K562 (cell line): ENCODE measurements around the gene UQCRHL. TPM values are rescaled to one million over a fixed set of nuclear protein-coding genes. Genes with fewer than 3 reads are reported as not detected.

ENCODE experiments used
- CBFA2T3 ChIP-seq: fragments of 450-650 bp; IDR thresholded peaks from 2 replicates; pipeline ENCODE4 v1.6.1; 2017
- ELF4 ChIP-seq: fragments of 450-650 bp; formaldehyde crosslinking; IDR thresholded peaks from 2 replicates; pipeline ENCODE4 v1.4.0; 2022; ENCODE audit warnings: missing genetic modification characterization
- ETV1 ChIP-seq: fragments of 450-650 bp; conservative IDR thresholded peaks from 2 replicates; pipeline ENCODE4 v1.6.1; 2016; ENCODE audit warnings: missing genetic modification characterization, control low read depth, low read depth, missing compliant biosample characterization
- FOXM1 ChIP-seq, 2 experiments: fragments of 450-650 bp in 1 of 2; sonication (generic) in 1 of 2; formaldehyde crosslinking in 1 of 2; IDR thresholded peaks; 2 replicates each; pipeline versions ENCODE4 v1.6.1 to v1.9.0; 2017 to 2022; ENCODE audit warnings: low read depth in 2 of 2, mild to moderate bottlenecking in 2 of 2, missing genetic modification reagents in 1 of 2, moderate library complexity in 1 of 2
- MTA3 ChIP-seq: fragments of 450-650 bp; formaldehyde crosslinking; IDR thresholded peaks from 2 replicates; pipeline ENCODE4 v1.6.1; 2017; ENCODE audit warnings: mild to moderate bottlenecking, borderline replicate concordance
- NFXL1 ChIP-seq: fragments of 450-650 bp; formaldehyde crosslinking; IDR thresholded peaks from 2 replicates; pipeline ENCODE4 v1.4.0; 2021; ENCODE audit warnings: mild to moderate bottlenecking
- PCBP1 ChIP-seq: fragments of 200-400 bp; formaldehyde crosslinking; IDR thresholded peaks from 2 replicates; pipeline ENCODE4 v1.6.1; 2018; ENCODE audit warnings: mild to moderate bottlenecking, low read depth, low read length; ENCODE audit not compliant: poor library complexity, severe bottlenecking
- RFX1 ChIP-seq: fragments of 450-650 bp; IDR thresholded peaks from 2 replicates; pipeline ENCODE4 v1.6.1; 2016; ENCODE audit warnings: mild to moderate bottlenecking, moderate library complexity
- TAF1 ChIP-seq: IDR thresholded peaks from 2 replicates; pipeline ENCODE4 v1.6.1; 2011; ENCODE audit warnings: mild to moderate bottlenecking, low read length, moderate library complexity; ENCODE audit not compliant: insufficient read depth, control insufficient read depth, severe bottlenecking; ENCODE audit errors: extremely low read depth
- TAF7 ChIP-seq: fragments of 450-650 bp; IDR thresholded peaks from 2 replicates; pipeline ENCODE4 v1.6.1; 2016; ENCODE audit warnings: missing genetic modification characterization, missing compliant biosample characterization
- TCF7L2 ChIP-seq: fragments of 150-350 bp; IDR thresholded peaks from 2 replicates; pipeline ENCODE4 v1.6.1; 2016; ENCODE audit warnings: low read depth, mild to moderate bottlenecking, low read length, moderate library complexity
- YY1 ChIP-seq, 3 experiments: IDR thresholded peaks; 2 replicates each; pipeline ENCODE4 v1.6.1; 2011; ENCODE audit warnings: low read length in 2 of 3, mild to moderate bottlenecking in 2 of 3, moderate library complexity in 2 of 3, borderline replicate concordance in 1 of 3, control low read depth in 1 of 3, low read depth in 1 of 3; ENCODE audit not compliant: insufficient read depth in 3 of 3, insufficient replicate concordance in 2 of 3, control insufficient read depth in 1 of 3, insufficient read length in 1 of 3; ENCODE audit errors: extremely low read depth in 1 of 3
- ZC3H4 ChIP-seq: sonication (generic); formaldehyde crosslinking; IDR thresholded peaks from 2 replicates; pipeline ENCODE4 v1.9.0; 2021; ENCODE audit warnings: missing genetic modification reagents, borderline replicate concordance
- ZNF253 ChIP-seq: fragments of 250-450 bp; sonication (Bioruptor Pico); conservative IDR thresholded peaks from 2 replicates; pipeline ENCODE4 v1.6.1; 2021; ENCODE audit warnings: mild to moderate bottlenecking
- polyA plus RNA-seq, 8 experiments: library from polyadenylated mRNA; depleted of rRNA in 4 of 8; stranded (reverse) in 5 of 8; unstranded in 3 of 8; fragments of >200 nt; fragmentation: Nextera tagmentation in 2 of 8; fragmentation: Illumina TruSeq in 1 of 8; extraction: Ambion mirVana in 2 of 8; extraction: Trizol in 1 of 8; gene quantifications; 2 replicates each; pipeline versions ENCODE4 v1.2.1 to v1.2.3, GENCODE V29; 2011 to 2014; ENCODE audit warnings: inconsistent platforms in 1 of 8, missing spikeins in 1 of 8
- total RNA-seq, 7 experiments: library from RNA; depleted of rRNA in 6 of 7; stranded (reverse); fragments of >200 nt in 6 of 7; fragmentation: Illumina TruSeq in 2 of 7; extraction: Trizol in 2 of 7; gene quantifications; 2 replicates each; pipeline versions ENCODE4 v1.2.1 to v1.2.3, GENCODE V29; 2011 to 2021; ENCODE audit warnings: low replicate concordance in 1 of 7
- TF ChIP-seq, protein P1 (sequence below): sonication (generic); formaldehyde crosslinking; IDR thresholded peaks from 2 replicates; pipeline ENCODE4 v1.9.0; 2022; ENCODE audit warnings: mild to moderate bottlenecking, missing genetic modification reagents
- TF ChIP-seq, protein P2 (sequence below): fragments of 250-450 bp; sonication (Bioruptor Pico); IDR thresholded peaks from 2 replicates; pipeline ENCODE4 v1.5.0; 2021; ENCODE audit warnings: mild to moderate bottlenecking, moderate library complexity
- TF ChIP-seq, protein P3 (sequence below): fragments of 200-800 bp; sonication (Bioruptor generic); IDR thresholded peaks from 2 replicates; pipeline ENCODE4 v1.6.1; 2017; ENCODE audit warnings: missing genetic modification characterization, missing compliant biosample characterization
- TF ChIP-seq, protein P4 (sequence below): IDR thresholded peaks from 2 replicates; pipeline ENCODE4 v1.6.1; 2012; ENCODE audit warnings: low read depth, low read length, improper control_type of control experiment, borderline replicate concordance

UQCRHL gene
- total and polyA plus RNA-seq, 9 of the 15 experiments (the other 6 are each of a cell fraction or from before 2014, with no cell fraction given) = 5.1 to 41.3 (median 21.8) TPM

DNA sequence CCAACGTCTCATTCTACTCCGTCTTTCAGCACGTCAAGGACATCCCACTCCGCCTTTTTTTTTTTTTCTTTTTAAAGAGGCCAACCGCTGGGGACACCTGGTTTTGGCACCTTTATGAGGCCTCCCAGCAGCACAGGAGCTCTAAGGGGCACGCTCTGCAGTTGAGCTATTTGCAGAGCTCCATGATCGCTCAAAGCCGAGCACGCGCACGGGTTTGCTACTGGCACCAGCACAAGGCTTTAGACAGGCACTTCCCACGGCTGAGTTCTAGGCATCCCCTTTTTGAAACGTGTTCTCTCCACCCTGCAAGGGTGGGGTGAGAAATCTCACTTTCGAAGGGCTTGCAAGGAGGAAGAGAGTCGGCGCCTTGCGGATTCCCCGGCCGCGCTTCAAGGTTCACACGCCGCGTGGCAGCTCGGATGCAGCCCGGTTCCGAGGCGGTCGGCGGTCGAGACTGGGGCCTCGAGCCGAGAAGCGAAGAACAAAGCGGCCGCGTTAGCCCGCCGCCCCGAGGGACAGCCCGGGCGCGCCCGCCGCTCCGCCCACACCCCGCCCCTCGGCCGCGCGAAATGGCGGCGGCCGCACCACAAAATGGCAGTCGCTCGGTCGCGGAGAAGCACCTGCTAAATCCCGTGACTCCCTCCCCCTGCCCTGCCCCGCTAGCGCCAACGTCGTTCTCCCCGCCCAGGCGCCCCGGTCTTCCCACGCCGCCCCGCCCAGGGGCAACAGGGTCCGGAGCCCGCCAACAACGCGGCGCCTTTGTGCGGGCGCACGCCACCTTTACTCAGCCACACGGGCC is 27.2 kb upstream of the UQCRHL start (continued):
- peak; percentile 93 for TF ChIP-seq PCBP1
- TF ChIP-seq YY1 (IDR thresholded peaks at IDR 0.05; ENCODE audit: borderline replicate concordance in 1 of 3, control insufficient read depth in 1 of 3, extremely low read depth in 1 of 3, insufficient read depth in 3 of 3, insufficient read length in 1 of 3, insufficient replicate concordance in 2 of 3, low read depth in 1 of 3, low read length in 2 of 3) = peak; percentile 99 to 100 (median 100)
- TF ChIP-seq NFXL1 (CRISPR knock-in tag) = peak; percentile 72; the same call in 1 of the 2 replicates
- TF ChIP-seq FOXM1 (IDR thresholded peaks at IDR 0.05; ENCODE audit: low read depth) = peak; percentile 41; the same call in 1 of the 2 replicates
- TF ChIP-seq FOXM1 (CRISPR knock-in tag; IDR thresholded peaks at IDR 0.05; ENCODE audit: low read depth) = no peak; the same call in 1 of the 2 replicates
- TF ChIP-seq, protein P1, sequence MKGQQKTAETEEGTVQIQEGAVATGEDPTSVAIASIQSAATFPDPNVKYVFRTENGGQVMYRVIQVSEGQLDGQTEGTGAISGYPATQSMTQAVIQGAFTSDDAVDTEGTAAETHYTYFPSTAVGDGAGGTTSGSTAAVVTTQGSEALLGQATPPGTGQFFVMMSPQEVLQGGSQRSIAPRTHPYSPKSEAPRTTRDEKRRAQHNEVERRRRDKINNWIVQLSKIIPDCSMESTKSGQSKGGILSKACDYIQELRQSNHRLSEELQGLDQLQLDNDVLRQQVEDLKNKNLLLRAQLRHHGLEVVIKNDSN = no peak
- TF ChIP-seq TCF7L2 = peak; percentile 56; the same call in 1 of the 2 replicates
- TF ChIP-seq, protein P2, sequence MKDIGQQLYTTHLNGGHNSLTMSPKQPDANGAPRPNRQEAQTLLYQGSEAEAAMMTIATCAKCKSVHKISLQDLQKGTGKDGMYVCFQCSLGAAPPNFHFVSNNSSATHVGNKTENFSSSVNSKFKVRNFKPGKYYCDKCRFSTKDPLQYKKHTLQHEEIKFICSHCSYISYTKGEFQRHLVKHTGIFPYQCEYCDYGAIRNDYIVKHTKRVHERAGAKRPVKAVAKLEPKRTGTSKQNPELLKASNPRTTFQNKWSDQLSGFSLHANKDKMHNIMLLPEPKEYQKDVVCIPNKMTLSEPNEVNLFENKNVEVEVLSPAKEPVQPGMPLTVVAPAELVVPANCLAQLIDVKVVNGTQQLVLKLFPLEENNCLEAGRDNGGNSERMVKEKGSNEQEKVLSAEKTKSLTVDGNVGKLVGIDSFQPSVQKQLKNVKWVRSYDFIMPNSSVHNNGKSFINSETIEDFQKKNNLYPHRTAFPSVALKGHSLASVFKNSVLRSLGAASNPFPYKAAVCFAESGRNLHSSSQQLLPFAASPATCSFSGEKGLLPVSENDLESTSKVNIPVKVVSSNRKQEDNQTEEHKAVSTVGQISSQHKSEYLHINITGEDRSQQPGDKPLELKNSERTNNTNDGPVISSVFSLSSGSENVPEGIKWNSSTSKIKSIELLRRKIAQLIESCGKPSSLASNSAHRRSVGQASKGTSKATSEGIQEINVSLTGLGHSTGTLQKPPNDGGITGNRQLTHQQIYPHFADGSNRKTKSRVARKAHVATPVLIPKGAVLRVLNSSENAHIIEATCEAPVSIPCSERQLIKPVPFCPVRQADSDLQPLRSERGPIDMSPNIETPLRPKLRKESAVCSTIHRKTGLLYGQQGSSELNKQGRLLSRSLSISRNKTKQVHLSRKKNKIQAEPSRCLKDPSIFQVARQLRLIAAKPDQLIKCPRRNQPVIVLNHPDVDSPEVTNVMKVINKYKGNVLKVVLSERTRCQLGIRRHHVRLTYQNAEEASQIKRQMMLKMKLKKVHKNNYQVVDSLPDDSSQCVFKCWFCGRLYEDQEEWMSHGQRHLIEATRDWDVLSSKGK = no peak
- TF ChIP-seq TAF1 = peak; percentile 90
- TF ChIP-seq, protein P3, sequence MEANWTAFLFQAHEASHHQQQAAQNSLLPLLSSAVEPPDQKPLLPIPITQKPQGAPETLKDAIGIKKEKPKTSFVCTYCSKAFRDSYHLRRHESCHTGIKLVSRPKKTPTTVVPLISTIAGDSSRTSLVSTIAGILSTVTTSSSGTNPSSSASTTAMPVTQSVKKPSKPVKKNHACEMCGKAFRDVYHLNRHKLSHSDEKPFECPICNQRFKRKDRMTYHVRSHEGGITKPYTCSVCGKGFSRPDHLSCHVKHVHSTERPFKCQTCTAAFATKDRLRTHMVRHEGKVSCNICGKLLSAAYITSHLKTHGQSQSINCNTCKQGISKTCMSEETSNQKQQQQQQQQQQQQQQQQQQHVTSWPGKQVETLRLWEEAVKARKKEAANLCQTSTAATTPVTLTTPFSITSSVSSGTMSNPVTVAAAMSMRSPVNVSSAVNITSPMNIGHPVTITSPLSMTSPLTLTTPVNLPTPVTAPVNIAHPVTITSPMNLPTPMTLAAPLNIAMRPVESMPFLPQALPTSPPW (CRISPR knock-in tag) = peak; percentile 94
- TF ChIP-seq, protein P4, sequence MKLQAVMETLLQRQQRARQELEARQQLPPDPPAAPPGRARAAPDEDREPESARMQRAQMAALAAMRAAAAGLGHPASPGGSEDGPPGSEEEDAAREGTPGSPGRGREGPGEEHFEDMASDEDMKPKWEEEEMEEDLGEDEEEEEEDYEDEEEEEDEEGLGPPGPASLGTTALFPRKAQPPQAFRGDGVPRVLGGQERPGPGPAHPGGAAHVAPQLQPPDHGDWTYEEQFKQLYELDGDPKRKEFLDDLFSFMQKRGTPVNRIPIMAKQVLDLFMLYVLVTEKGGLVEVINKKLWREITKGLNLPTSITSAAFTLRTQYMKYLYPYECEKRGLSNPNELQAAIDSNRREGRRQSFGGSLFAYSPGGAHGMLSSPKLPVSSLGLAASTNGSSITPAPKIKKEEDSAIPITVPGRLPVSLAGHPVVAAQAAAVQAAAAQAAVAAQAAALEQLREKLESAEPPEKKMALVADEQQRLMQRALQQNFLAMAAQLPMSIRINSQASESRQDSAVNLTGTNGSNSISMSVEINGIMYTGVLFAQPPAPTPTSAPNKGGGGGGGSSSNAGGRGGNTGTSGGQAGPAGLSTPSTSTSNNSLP = no peak
- peak; percentile 24; the same call in 1 of the 2 replicates for TF ChIP-seq ELF4 (CRISPR knock-in tag)
- TF ChIP-seq ETV1 = peak; percentile 48
- TF ChIP-seq ZNF253 (CRISPR knock-in tag) = no peak
- peak; percentile 43; the same call in 1 of the 2 replicates for TF ChIP-seq TAF7 (tag)
- peak; percentile 69 for TF ChIP-seq ZC3H4 (CRISPR knock-in tag)
- peak; percentile 78 for TF ChIP-seq MTA3
- TF ChIP-seq RFX1 = no peak
- peak; percentile 7; the same call in 1 of the 2 replicates for TF ChIP-seq CBFA2T3
